Measurements from ENCODE around the gene C13orf42. TPM values are rescaled to one million over a fixed set of nuclear protein-coding genes. Genes with fewer than 3 reads are reported as not detected.

Gene C13orf42
- total and polyA plus RNA-seq, 12 donors: 0.01 TPM; not detected in 11

DNA sequence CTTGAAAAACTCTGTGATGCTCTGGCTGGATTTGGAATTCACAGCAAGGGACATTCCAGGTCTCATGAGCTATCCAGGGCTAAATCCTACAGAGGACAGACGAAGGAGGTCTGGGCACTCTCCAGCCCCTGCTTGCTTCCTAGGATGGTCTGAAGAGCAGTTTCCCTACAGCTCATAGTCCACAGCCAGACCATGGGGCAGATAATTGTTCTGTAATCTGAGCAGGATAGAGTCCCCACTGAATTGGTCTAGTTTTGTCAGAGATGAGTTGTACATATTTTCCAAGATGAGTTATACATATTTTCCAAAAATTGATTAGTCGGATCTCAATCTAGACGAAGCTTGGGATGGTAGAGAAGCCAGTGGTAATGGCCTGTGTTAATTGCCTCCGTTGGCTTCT is 75.6 kb downstream of the C13orf42 start:
- TF ChIP-seq, protein P1, sequence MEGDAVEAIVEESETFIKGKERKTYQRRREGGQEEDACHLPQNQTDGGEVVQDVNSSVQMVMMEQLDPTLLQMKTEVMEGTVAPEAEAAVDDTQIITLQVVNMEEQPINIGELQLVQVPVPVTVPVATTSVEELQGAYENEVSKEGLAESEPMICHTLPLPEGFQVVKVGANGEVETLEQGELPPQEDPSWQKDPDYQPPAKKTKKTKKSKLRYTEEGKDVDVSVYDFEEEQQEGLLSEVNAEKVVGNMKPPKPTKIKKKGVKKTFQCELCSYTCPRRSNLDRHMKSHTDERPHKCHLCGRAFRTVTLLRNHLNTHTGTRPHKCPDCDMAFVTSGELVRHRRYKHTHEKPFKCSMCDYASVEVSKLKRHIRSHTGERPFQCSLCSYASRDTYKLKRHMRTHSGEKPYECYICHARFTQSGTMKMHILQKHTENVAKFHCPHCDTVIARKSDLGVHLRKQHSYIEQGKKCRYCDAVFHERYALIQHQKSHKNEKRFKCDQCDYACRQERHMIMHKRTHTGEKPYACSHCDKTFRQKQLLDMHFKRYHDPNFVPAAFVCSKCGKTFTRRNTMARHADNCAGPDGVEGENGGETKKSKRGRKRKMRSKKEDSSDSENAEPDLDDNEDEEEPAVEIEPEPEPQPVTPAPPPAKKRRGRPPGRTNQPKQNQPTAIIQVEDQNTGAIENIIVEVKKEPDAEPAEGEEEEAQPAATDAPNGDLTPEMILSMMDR (IDR thresholded peaks at IDR 0.05): no peak
- ATAC-seq (no peak), DNase-seq (no peak)
- no peak overlapping the region for H3K4me3 ChIP-seq
- no peaks in the 10 kb centered on the region for H3K9me3 ChIP-seq
- H3K27me3 ChIP-seq: no peaks in the 10 kb centered on the region
- no peaks in the 10 kb centered on the region for H3K36me3 ChIP-seq
- peaks cover 0 to 16% (median 0%) of the 10 kb centered on the region in 9 donors for H3K4me1 ChIP-seq
- intact Hi-C loops (cut with DNase I): no loop called here
- WGBS, 2 donors: 81 to 90% methylated on average over 4 of the region's 4 CpGs
- no peak overlapping the region for H3K27ac ChIP-seq

- TF ChIP-seq, protein P1 (IDR thresholded peaks at IDR 0.05): no peak
- DNase-seq (no peak), ATAC-seq (no peak)
- no peak overlapping the region for H3K4me3 ChIP-seq
- no peaks in the 10 kb centered on the region for H3K27me3 ChIP-seq
- no peak overlapping the region for H3K27ac ChIP-seq
- WGBS, 2 donors: 70 to 96% methylated on average over 3 of the region's 3 CpGs
- intact Hi-C loops (cut with DNase I): no loop called here
- H3K36me3 ChIP-seq: no peaks in the 10 kb centered on the region
- peaks cover 0 to 16% (median 0%) of the 10 kb centered on the region in 9 donors for H3K4me1 ChIP-seq
- H3K9me3 ChIP-seq: no peaks in the 10 kb centered on the region
These were observed 76.2 kb downstream of the C13orf42 start for GRCh38 chr13:51034906-51035305.

GRCh38 chr13:51033421-51034185 is 77.5 kb downstream of the C13orf42 start:
- H3K27me3 ChIP-seq: no peaks in the 10 kb centered on the region
- intact Hi-C loops (cut with DNase I): no loop called here
- no peak overlapping the region for H3K4me3 ChIP-seq
- peak in 3 of 8 donors; percentile 16 to 26 (median 18) for ATAC-seq
- no peak overlapping the region for H3K27ac ChIP-seq
- TF ChIP-seq, protein P1 (IDR thresholded peaks at IDR 0.05): no peak
- peaks cover 0 to 16% (median 0%) of the 10 kb centered on the region in 9 donors for H3K4me1 ChIP-seq
- no peak for DNase-seq
- 48 to 52% methylated on average over 5 of the region's 5 CpGs for WGBS, 2 donors
- H3K36me3 ChIP-seq: no peaks in the 10 kb centered on the region
- no peaks in the 10 kb centered on the region for H3K9me3 ChIP-seq

GRCh38 chr13:51032831-51033230 is 78.2 kb downstream of the C13orf42 start:
- no peaks in the 10 kb centered on the region for H3K27me3 ChIP-seq
- H3K4me1 ChIP-seq: peaks cover 0 to 16% (median 0%) of the 10 kb centered on the region in 9 donors
- no peaks in the 10 kb centered on the region for H3K9me3 ChIP-seq
- no peak overlapping the region for H3K27ac ChIP-seq
- ATAC-seq (no peak), DNase-seq (no peak)
- no peaks in the 10 kb centered on the region for H3K36me3 ChIP-seq
- 82 to 90% methylated on average over 3 of the region's 3 CpGs for WGBS, 2 donors
- H3K4me3 ChIP-seq: no peak overlapping the region
- TF ChIP-seq, protein P1 (IDR thresholded peaks at IDR 0.05): no peak
- intact Hi-C loops (cut with DNase I): no loop called here

Other genes starting within 250 kb of the C13orf42 start
- gene RNASEH2B, start 201.5 kb downstream of the C13orf42 start, total RNA-seq: 10 to 100 TPM; 30.5 to 47.0 (median 40.1) TPM
- gene RNASEH2B, start 201.5 kb downstream of the C13orf42 start, polyA plus RNA-seq: 10 to 100 TPM; 32.2 to 86.8 TPM
- gene FAM124A, start 111.1 kb upstream of the C13orf42 start, total RNA-seq: 10 to 100 TPM in 2 of 10 donors, 1 to 10 TPM in 8; 5.1 to 14.0 (median 8.4) TPM
- gene FAM124A, start 111.1 kb upstream of the C13orf42 start, polyA plus RNA-seq: 1 to 10 TPM; 2.1 to 5.2 TPM
- not detected for gene SERPINE3, start 228.4 kb upstream of the C13orf42 start, total RNA-seq
- under 1 TPM in 1 of 2 donors, not detected in 1; 0.01 TPM for gene SERPINE3, start 228.4 kb upstream of the C13orf42 start, polyA plus RNA-seq

Data from heart right ventricle (tissue), 16 donors.